D341Med (cell line): ENCODE data around the gene EHD1.
A peak's percentile ranks its signal among the peaks of the same experiment; 100 is the strongest.

Experiments used
- DNase-seq: peaks from one replicate; pipeline ENCODE4 v3.0.0; 2012; ENCODE audit warnings: low spot score

Gene EHD1

DNA sequence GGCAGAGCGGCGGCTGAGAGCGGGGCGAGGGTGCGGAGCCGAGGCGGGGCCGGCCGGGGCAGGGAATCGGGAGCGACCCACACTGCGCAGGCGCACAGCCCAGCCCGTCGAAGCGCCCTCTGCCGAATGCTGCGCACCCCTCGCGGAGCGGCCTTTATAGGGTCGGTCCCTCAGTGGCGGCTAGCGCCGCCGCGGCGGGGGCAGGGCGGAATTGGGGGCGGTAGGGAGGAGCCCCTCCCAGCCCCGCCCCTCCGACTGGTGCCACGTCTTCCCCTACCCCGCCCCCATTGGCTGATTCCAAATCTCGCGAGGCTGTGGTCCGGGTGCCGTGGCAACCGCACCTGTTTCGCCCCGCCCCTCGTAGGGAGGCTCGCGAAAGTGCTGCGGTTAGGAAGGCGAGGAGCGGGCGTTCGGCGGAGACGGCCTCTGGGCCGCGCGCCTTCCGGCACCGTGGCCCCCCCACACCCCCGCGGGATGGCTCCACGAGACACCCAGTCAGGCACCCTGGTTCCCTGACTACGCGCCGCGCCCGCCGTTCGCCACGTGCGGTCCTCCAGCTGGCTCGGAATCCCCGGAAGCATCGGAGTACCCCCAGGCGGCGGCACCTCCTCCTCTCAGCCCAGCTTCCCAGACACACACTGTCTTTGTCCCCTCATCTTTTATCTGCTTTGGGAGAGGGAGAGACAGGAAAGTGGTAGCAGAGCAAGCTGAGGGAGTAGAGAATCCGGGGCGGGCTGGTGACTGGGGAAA, at the start of gene EHD1:
Gene EHD1 (minus strand): TSS at position 128 of the 750 bp plus-strand sequence. CDS start 157 bp downstream, outside the sequence.
- peak; percentile 99 for DNase-seq

DNA sequence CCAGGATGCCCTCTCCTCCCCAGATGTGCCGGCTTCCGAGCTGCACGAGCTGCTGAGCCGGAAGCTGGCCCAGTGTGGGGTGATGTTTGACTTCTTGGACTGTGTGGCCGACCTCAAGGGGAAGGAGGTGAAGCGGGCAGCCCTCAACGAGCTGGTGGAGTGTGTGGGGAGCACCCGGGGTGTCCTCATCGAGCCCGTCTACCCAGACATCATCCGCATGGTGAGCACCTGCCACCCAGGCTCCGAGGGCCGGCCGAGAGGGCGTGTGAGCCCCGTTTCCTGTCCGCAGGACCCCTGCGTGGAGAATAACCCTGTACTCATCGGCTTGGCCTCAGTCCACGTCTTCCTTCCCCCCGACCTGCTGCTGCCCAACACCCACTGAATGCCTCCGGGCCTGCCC, 48.3 kb upstream of the EHD1 start:
- DNase-seq: no peak

DNA sequence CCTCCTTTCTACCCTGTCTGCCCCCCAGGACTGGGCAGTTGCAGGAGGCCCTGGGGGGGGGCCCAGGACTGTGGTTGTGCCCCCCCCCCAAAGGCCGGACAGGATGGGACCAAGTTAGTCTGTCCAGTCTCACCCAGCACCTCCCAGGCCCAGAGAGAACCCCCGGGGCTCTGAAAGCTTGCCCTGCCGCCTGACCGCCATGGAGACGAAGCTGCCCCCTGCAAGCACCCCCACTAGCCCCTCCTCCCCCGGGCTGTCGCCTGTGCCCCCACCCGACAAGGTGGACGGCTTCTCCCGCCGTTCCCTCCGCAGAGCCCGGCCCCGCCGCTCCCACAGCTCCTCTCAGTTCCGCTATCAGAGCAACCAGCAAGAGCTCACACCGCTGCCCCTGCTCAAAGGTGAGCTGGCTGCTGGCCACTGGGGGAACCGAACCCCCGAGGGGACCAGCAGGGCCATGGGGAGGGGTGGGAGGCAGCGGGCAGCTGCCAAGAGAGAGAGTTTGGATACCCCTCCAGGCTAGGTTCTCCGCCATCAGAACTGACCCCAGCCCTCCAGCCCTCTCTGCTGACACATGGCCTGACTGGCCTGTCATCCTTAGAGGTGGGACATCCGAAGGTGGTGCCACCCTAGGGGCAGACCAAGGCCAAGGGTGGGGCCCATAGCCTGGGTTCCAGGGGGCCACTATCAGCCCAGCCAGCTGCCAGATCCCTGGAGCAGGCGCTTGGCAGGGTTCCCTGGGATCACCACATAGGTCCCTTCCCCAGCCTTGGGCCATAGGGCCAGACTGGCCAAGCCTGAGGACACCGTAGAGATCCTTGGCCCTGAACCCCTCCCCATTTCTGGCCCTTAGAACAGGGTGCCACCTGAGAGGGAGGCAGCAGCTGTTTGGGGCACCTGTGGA, 47.4 kb upstream of the EHD1 start:
- DNase-seq: no peak

DNA sequence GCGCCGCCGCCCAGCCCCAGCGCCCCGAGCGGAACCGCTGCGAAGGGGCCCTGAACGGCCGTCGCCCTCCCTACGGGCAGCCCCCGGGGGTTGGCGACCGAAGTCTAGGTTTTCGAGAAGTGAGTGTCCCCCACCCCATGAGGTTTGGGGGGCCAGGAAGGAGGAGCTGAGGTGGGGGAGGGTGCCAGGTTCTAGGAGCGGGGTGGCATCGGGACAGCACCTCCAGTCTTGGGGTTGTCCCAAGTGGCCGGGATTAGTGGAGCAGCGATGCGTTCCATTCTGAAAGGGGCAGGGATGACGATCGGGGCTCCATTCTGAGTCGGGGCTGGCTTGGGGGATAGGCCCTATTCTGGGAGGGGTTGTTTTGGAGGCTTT, 46.5 kb upstream of the EHD1 start:
- DNase-seq: peak; percentile 60

DNA sequence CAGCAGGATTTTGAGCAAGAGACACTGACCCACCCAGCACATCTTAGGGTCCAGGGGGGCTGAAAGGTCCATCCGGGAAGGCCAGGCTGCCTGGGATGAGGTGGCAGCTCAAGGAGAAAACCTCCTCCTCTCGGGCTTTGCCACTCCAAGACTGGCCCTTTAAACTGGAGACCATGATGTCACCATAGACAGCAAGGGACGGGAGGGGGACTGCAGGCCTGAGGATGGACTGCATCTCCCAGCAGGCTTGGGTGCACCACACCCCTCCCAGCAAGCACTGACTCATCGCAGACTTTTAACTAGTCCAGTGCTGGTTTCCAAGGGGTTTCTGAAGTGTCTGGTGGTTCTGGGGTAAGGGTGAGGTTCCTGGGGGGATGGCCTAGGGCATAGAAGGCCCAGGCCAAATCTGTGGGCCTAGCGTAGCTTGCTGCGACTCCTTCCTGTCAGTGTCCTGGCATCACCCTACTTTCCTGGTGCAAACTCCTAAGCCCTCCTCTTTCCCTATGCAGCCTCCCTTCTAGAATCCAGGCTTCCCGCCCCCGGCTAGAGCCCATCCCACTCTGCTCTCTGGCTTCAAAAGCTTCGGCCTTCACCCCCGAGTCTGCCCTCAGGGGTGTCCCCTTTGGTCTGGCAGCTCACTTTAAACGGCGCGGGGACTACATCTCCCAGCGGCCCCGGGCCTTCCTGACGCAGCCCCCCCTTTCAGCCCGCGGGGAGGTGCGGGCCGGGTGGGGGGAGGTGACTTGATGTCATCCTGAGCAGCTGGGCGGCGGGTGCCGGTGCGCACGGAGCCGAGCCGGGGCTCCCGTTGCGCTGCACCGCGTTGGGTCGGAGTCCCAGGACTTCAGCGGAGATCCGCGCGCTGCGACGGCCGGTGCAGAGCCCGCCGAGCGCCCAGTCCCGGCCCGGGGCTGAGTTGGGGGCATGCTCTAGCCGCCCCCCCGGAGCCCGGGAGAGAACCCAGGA, 45.8 kb upstream of the EHD1 start, which contains the start of gene PPP2R5B:
Gene PPP2R5B (plus strand): TSS at position 746 of the 966 bp plus-strand sequence. CDS start 1,046 bp downstream, outside the sequence.
- peak; percentile 96 for DNase-seq

DNA sequence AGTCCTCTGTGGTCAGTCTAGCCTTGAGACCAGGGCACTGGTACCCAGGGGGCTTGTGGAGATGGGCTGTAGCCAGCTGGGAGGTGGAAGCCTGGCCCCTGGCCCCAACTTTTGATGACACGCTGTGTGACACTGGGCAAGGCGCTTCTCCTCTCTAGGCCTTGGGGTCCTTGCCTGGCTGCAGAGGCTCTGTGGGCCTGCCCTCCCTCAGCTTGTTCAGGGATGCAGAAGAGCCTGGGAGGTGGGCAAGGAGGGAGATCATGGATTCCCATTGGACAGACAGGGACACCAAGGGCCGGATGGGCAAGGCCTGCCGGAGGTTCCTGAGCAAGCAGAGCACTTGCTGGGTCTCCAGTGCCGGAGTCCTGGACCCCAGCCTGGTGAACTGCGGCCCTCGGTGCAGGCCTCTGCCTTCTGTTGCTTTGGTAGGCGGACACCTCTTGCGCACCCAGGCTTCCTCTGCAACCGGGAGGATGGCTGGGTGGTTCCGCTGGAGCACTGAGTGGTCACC, 44.8 kb upstream of the EHD1 start:
- DNase-seq: no peak

DNA sequence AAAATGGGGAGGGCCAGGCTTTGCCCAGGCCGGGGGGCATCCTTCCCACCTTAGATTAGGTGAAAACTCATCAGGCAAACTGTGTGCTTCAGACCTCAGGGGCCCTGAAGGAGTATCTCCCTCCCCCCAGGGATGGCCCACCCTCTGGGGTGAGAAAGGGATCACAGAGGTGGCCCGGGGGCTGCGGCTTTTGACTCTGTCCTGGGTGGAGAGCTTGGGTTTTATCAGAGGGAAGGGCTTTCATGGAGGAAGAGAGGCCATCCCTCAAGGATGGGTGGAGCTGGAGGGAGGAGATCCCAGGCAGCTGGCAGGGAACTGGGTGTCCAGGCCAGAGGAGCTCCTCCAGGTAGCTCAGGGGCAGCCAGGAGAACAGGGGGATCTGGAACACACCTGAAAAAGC, 43.0 kb upstream of the EHD1 start:
- DNase-seq: no peak

DNA sequence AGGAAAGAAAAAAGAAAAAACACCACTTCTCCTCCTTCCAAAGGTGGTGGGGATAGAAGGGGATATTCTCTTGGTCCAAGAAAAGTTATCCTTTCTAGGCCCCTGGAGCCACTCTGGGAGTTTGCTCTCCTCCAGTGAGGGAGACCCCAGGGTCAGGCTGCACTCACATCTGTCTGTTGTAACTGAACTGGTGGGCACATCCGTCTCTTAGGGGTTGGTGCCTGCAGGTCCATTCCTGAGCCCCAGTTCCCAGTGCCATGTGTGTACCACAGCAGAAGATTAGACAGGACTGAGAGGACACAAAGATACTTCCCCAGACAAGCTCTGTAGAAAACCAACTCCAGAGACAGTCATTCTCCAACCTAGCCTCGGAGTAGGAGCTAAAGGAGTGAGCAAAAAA, 41.7 kb upstream of the EHD1 start:
- no peak for DNase-seq

DNA sequence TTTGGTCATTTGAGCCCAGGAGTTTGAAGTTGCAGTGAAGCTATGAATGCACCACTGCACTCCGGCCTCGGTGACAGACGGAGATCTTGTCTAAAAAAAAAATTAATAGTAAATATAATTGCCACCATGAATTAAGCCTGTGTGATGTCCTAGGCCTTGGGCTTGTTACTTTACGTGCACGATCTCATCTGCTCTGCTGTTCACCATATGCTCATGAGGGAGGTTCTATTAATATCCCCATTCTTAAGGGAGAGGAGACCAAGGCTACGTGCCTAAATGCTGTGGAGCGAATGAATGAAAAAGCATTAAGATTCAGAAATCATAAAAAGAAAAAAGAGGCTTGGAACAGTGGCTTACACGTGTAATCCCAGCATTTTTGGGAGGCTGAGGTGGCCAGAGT, 41.2 kb upstream of the EHD1 start:
- DNase-seq: no peak

DNA sequence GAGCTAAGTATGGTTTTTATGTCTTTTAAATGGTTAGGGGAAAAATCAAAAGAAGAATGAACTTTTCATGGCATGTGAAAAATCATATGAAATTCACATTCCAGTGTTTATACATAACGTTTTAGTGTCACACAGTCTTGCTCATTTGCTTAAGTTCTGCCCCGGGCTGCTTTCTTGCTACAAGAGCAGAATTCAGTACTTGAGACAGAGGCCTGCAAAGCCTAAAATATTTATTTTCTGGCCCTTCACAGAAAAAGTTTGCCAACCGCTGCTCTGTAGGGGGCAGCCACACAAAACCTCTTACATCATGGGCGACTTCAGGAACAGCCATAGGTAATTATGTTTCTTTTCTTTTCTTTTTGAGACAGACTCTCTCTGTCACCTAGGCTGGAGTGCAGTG, 39.6 kb upstream of the EHD1 start:
- no peak for DNase-seq

DNA sequence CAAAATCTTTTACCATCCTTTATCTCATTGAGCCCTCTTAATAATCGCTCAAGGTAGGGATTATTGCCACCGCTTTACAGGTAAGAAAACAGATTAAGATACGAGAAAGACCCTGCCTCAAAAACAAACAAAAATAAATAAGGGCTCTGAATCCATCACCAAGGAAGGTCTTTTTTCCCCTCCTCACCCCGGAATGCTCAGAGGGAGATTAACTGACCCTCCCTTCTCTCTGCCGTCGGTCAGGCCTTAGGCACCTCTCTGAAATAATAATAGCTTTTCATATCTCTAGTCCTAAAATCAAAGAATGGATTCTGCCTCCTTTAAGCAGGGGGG, 39.2 kb upstream of the EHD1 start:
- no peak for DNase-seq

DNA sequence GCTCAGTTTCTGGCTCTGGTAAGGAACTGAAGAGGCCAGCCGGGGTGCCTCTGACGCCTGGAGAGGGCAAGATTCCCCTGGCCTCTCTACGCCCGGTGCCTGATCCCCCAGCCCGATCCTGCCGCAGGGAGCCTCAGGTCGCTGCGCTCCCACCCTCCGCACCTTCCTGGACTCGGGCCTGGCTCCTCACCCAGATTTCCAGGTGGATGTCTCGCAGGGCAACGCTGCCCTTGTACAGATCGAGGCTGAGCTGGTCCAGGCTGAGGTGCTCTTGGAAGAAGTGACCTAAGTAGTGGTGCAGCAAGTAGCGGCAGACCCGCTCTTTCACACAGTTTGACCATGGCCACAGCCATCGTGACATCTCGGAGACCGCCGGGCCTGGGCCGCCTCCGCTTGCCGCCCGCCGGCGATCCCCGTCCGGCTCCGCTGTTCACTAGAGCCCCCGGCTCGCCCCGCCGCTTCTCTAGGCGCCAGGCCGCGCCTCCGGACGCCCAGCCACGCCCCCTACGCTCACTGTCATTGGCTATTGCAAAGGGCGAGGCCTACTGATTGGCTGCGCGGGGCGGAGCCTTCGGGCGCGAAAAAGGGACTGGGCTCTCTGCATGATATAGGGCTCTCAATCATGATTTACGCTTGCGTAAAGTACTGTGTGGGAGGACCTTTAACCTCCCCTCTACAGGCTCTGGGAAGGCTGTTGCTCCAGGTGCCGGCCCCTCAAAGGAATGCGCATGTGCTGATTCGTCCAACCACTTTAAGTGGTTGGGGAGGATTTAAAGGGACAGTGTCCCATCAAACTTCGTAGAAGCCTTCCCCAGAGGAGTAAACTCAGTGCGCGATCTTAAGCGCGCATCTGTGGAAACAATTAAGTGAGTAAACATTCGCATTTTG, 38.6 kb upstream of the EHD1 start, which contains the start of gene ATG2A:
Gene ATG2A (minus strand): TSS at position 435 of the 888 bp plus-strand sequence. CDS start 74 bp downstream, at position 361.
- DNase-seq: peak; percentile 95

DNA sequence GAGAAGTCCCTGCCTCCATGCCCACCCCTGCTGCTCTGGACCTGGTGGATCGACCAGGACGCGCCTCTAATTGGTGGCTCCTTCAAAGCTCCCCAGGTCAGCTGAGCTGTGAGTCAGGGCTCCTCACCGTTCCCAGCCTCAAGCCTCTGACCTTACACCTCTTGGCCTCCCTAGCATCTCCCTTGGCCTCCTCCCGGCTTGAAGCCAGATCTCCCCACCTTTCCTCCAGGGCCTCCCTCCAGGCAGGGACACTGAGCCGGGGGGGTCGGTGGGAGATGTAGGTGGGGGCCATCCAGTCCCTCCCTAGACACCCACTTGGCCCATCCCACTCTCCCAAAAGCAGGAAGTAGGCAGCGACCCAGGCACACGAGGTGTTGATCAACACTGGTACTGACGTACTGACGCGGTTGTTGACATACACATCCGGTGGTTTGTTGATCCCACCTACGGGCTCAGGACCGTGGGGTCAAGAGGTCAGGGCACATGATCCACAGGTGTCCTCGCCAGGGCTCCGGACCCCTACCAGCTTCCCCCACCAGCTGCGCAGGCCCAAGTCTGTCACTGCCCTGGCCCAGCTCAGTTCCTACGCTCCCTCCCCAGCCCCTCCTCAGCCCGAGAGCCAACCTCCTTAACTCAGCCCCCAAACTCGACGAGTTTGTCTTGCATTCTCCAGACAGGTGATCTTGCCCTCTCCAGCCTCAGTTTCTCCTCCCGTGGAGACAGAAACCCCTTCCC, 37.8 kb upstream of the EHD1 start:
- peak; percentile 54 for DNase-seq

DNA sequence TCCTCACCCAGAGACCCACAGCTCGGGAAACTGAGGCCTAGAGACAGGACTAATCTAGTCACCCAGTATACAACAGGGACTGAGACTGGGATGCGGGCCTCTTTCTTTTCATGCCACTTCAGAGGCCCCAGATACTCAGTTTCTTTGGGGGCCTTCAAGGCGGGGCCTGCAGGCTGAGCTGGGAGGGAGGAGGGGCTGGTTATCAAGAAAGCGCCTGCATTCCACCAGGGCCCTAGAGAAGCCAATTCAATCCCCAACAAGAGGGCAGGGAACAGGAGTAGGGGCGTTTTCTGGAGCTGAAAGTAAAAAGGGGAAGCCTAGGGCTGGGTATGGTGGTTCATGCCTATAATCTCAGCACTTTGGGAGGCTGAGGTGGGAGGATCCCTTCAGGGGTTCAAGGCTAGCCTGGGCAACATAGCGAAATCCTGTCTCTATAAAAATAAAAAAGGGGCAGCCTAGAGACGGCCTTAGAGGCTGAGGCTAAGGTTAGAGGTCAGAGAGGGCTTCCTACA, 37.0 kb upstream of the EHD1 start:
- no peak for DNase-seq

DNA sequence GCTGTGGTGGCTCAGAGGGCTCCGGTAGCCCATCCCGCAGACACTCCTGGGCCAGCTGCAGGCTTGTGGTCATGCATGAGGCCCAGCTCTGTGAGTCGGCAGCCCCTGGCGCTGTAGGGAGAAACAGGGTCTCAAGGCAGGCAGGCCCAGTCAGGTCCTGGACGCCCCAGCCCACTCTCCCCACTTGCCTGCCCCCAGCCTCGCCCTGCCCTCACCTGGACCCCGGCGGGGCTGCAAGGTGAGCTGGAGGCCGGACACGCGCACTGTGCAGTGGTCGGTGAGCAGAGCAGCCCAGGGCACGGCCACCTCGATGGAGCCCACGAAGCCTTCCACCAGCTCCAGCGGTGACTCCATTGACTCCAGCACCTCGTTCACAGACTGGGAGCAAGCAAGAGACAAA, 35.7 kb upstream of the EHD1 start:
- no peak for DNase-seq

DNA sequence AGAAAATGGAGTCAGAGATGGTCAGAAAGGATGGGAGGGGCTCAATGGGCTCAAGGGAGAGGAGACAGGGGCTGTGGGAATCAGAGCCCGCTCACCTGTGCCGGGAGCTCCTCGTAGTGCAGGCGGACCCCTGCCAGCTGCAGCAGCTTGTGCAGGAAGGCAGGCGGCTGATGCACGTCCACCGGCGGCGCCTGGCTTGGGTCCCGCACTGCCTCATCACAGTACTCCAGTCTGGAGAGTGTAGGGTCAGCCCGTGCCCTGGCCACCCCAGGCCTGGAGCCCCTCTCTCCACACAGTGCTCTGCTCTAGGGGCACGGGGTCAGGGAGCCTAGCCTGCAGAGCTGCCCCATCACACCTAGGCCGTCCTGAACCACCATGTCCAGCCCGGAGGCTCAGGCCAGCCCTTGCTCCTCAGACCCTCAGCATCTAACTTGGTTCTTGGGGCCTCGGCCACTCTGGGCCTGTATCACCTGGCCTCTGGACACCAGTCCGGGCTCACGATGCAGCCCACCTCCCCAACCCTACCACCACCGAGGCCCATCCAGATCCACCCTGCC, 34.8 kb upstream of the EHD1 start:
- no peak for DNase-seq

DNA sequence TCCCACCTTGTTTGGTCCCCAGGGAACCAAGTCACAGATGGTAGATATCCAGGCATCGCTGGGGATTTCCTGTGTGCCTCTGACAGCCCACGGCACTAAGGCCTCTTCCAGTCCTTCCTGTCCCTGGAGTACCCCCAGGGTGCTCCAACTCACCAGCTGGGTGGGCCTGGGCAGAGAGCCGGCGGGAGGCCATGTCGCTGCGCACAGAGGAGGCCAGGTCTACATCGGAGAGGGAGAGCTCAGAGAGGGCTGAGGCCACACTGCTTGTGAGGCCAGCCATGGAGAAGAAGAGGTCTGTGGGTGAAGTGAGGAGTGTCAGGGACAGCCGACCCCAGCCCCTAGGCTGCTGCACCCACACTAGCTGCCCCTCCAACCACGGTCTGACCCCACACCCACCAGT, 33.3 kb upstream of the EHD1 start:
- no peak for DNase-seq

DNA sequence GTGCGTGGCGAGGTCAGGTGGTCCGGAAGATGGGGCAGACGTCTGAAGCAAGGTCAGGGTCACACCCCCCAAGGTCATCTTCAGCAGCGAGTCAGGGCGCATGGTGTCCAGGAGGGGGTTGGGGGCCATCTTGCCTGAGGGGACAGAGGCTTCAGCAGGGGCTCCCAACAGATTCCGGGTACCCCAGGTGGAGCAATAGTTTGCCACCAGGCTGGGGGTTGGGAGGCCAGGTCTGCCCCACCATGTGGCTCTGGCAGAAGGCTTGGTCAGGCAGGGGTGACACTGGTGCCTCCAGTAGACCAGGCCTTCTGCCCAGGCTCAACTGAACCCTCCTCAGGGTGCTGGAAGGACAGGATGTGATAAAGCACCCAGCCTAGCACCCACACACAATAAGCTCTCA, 32.7 kb upstream of the EHD1 start:
- DNase-seq: no peak

DNA sequence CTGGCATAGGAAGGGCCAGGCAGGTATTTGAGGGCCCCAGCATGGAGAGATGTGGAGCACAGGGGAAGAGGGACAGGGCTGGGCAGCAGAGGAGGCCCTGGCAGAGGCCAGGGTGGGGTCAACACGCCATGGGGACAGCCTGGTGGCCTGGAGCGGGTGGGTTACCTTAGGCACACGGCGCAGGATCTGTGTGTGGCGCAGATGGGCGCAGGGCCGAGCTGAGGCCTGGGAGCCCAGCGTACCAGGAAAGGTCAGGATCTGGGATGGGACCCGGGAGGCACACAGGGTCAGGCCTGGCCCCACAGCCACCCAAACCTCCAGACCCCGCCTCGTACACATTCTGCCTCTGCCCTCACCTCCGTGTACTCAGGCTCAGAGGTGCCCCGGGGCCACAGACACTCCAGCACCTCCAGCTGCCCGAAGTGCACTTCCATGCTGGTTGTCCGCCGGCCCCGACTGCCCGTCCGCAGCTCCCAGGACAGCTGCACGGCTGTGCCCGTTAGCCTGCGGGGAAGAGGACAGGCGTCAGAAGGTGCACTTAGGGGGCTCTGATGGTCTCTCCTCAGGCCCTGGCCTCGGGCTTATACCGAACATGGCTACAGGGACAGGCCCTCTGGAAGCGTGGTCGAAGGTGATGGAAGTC, 32.2 kb upstream of the EHD1 start:
- no peak for DNase-seq
